Stimulated activated CD4-positive, alpha-beta T cell treated with anti-CD3 and anti-CD28 coated beads, Interleukin-15, amount 100 ng/mL, for 1 hour (primary cell): Measurements from ENCODE around the gene UBE4A.
"Not testable (repeated sequence)": the region's sequence is repeated elsewhere in the genome, so short reads cannot be mapped to it uniquely, and the experiment has no call there.

Experiments
- DNase-seq, 2 donors: peaks; one replicate each; pipeline ENCODE4 v3.0.0-alpha.2; 2020; ENCODE audit warnings: low read depth in 1 of 2, low spot score in 1 of 2

Gene UBE4A

GRCh38 chr11:118398791-118399559 lies 39.6 kb downstream of the UBE4A start:
- peak in 1 of 2 donors; percentile 9 for DNase-seq

- peak; percentile 78 to 80 for DNase-seq
Measured at GRCh38 chr11:118401151-118401879, 41.9 kb downstream of the UBE4A start, which contains the start of gene ATP5MG. TSS of gene ATP5MG (plus strand) at chr11:118401606. CDS start at chr11:118401666, 60 bp downstream.

DNA sequence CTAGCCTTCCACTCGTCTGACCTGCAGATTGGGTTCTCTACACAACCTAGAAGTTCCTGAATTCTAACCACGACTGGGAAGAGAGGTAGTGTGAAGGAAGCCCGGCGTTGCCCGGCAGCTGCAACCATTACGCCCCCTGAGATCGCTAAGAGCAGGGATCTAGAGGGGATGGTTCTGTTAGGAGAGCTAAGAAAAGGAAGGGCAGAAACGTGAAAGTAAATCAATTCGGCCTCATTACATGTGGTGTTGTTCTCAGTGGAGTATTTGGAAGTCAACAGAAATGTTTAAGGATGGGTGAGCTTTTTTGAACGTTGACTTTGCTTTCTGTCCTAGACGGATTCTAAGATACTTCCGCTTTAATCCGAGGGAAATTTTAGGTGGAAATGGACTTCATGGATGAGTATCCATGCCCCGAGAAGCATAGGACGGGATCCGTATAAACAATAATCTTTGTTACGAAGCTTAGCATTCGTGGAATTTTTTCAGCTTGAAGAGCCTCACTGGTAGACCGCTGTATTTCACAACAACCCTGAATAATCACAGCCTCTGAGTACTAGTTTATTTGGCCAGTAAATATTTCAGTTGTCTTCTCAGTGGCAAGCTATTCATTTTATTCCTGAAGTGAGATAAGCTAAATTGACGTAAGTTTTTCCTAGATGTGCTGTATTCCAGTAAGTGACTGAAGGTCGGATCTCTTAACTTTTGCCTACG lies 42.6 kb downstream of the UBE4A start:
- DNase-seq = no peak

GRCh38 chr11:118402594-118402993 lies 43.2 kb downstream of the UBE4A start:
- not testable (repeated sequence) for DNase-seq

- no peak for DNase-seq
Measured at GRCh38 chr11:118406599-118407166, 47.3 kb downstream of the UBE4A start.

- no peak for DNase-seq
Measured at GRCh38 chr11:118410055-118410745, 50.8 kb downstream of the UBE4A start.

GRCh38 chr11:118411530-118411929 lies 52.1 kb downstream of the UBE4A start:
- no peak for DNase-seq

DNA sequence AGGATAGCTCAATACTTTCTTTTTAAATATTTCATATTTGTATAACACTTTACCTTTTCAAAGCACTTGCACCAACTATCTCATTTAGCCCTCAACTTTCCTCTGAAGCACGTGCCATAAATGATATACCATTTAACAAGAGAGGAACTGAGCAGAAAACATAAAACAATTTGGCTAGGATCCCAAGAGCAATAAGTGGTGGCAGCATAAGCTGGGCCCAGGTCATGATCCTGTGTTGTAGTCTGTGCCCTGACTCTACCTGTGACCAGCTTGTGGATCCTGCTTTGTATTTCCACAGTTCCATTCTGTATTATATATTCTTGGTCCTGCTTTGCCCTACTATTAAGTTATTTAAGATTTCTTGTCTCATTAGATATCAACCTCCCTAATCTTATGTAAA lies 53.5 kb downstream of the UBE4A start:
- DNase-seq = no peak

DNA sequence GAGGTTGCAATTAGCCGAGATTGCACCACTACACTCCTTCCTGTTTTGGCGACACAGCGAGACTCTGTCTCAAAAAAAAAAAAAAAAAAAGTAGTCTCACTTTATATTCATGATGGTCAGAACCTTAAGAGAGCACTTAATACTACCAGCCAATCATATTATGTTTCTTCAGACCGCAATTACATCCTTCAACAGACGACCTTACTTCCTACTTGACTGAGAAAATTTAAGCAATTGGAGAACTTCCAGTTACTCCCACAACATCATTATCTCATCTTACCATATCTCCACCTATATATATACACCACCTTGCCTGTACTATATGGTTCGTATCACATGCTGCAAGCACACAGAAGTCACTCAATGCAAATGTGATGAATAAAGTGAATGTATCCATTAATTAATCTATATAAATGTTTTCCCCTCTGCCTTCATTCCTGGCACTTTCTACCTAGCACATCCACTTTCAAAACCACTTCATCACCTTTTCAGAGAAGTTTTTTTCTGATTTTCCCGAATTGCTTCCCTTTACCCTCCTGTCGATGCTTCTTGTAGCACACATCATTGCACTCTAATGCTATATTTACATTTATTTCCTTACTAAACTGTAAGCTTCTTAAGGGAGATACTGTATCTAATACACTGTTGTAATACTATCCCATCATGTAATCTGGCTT lies 55.8 kb downstream of the UBE4A start:
- DNase-seq = no peak

- DNase-seq = no peak
Measured at GRCh38 chr11:118415739-118416068, 56.3 kb downstream of the UBE4A start.

- not testable (repeated sequence) for DNase-seq
Measured at GRCh38 chr11:118416900-118417299, 57.5 kb downstream of the UBE4A start.

DNA sequence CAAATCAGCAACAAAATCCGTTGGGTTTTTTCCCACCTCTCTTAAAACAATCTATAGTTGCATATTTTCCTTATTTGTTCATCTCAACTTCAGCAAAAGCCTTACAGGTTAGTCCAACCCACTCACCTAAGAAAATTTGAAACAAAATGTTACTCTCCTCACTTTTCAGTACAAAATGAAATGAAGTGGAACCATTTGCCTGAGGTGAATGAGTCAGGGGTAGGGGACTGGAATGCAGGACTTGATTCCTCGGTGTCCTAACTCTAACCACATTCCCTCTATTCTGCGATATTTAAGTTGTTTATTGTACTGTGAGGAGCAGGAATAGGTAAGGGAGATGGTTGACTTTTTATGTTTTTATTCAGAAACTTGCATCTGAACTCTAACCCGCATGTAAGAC lies 58.4 kb downstream of the UBE4A start:
- DNase-seq = no peak

GRCh38 chr11:118418766-118419165 lies 59.4 kb downstream of the UBE4A start:
- no peak for DNase-seq

DNA sequence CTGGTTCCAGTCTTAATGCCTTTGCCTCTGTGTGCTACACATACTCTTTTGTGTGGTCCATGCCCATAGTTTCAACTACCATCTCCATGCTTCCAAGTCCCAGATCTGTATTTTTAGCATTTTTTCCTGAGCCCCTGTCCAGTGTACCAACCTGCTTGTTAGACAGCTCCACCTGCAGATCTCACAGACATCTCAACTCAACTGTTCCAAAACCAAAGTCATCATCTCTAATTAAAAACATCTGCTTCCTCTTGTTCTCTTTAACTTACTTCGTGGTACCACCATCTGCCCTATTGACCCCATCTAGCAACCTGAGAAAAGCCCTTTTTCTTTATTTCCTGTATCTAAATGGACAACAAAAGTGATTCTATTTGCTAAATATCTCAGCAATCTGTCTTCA lies 68.3 kb downstream of the UBE4A start:
- DNase-seq = no peak

GRCh38 chr11:118430956-118431355 lies 71.6 kb downstream of the UBE4A start:
- no peak for DNase-seq

DNA sequence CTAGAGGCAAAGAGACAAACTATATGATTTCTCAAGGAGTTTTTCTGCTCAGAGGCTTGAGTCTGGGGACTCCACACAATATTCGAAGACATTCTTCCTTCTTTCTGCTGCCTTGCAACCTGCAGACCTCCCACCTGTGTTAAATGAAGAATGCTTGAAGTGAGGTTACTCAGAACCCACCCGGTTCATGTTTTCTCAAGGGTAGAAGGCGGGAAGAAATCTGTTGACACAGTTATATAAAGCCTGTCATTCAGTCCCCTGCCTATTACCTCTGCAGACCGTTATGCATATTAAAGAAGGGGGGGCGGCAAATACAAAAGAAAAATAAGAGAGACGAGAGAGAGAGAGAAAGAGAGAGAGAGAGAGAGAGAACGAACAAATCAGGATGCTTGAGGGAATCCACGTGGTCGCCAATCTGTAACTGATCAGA lies 74.7 kb downstream of the UBE4A start:
- DNase-seq = no peak

DNA sequence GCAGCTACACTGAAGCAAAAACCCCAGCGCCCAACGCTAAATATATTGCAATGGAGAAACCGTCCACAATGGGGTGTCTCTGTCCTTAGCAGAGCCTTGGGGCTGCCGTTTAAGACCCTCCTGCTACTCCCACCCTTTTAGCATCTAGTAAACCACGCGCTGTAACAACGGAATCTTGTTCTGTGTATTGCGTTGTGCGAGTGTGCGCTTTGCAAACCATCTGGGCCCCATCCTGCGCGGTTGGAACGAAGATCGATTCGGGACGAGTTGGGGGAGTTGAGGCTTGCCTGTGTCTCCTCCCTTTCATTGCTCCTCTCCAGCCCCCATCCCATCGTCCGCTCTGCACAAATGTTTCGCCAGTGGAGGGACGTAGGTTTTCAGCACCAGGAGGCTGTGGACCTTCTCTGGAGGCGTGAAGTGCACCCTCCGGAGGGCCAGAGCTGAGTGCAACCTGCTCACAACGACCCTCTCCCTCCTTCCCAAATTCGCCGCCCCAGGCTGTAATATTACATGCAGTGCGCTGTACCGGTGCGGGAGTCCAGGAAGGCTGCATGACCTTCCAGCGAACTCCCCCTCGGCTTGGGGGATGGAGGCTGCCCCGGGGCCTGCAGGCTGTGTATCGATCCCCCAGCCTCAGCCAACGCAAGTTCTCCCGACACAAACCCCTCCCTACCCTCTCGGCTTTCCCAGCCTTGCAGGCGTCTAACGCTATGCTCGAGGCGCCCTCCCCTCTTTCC lies 75.3 kb downstream of the UBE4A start:
- peak; percentile 12 to 16 for DNase-seq

DNA sequence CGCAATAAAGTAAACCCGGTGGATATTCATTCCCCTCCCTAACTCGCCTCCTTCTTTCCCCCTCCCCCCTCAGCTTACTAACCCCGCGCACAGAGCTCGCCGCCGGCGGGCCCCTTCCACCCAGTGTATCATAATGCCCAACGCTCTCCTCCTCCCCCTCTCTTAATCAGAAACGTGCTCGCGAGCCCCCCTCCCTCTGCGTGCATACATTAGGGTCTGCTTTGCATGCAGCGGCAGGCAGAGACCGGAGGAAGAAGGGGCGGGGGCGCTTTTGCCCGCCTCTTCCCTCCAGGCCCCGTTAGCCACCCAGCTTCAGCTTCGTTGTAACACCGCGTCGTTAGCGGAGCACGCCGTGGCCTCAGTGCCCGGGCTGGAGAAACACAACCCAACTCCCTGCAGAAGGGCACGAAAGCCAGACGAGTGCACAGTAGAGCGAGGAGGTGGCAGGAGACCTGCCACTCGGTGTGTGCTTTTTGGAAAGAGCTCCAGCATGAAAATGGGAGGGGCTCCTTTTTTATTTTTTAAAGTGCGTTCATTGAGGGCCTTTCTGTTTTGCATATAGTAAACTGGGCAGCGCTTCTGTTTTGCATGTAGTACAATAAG lies 76.0 kb downstream of the UBE4A start:
- DNase-seq = peak; percentile 30 to 50

GRCh38 chr11:118435893-118436624 lies 76.7 kb downstream of the UBE4A start, which contains the start of gene KMT2A:
TSS of gene KMT2A (plus strand) at chr11:118436492. CDS start at chr11:118436513, 21 bp downstream.
- DNase-seq = peak; percentile 94 to 95
